ENCODE results near the gene AOPEP.

GRCh38 chr9:95132366-95133324 lies 406.1 kb downstream of the AOPEP start:
- TF ChIP-seq, protein P1, sequence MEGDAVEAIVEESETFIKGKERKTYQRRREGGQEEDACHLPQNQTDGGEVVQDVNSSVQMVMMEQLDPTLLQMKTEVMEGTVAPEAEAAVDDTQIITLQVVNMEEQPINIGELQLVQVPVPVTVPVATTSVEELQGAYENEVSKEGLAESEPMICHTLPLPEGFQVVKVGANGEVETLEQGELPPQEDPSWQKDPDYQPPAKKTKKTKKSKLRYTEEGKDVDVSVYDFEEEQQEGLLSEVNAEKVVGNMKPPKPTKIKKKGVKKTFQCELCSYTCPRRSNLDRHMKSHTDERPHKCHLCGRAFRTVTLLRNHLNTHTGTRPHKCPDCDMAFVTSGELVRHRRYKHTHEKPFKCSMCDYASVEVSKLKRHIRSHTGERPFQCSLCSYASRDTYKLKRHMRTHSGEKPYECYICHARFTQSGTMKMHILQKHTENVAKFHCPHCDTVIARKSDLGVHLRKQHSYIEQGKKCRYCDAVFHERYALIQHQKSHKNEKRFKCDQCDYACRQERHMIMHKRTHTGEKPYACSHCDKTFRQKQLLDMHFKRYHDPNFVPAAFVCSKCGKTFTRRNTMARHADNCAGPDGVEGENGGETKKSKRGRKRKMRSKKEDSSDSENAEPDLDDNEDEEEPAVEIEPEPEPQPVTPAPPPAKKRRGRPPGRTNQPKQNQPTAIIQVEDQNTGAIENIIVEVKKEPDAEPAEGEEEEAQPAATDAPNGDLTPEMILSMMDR (IDR thresholded peaks at IDR 0.05; ENCODE audit: low read length): no peak
- TF ChIP-seq EZH2 (optimal IDR thresholded peaks at IDR 0.05; ENCODE audit: low read depth, low read length): no peak

Measured in MM.1S (cell line).